ENCODE data around the gene PSTPIP2. TPM values are rescaled to one million over a fixed set of nuclear protein-coding genes. Genes with fewer than 3 reads are reported as not detected.
"Not testable (repeated sequence)": the region's sequence is repeated elsewhere in the genome, so short reads cannot be mapped to it uniquely, and the experiment has no call there.

Gene PSTPIP2
- total RNA-seq, 1 donor from 2014 or later: 1.6 TPM

GRCh38 chr18:46095532-46095931, 23.5 kb upstream of the PSTPIP2 start:
- peak overlapping the region in 1 of 2 donors; percentile 84 for H3K4me3 ChIP-seq
- H3K36me3 ChIP-seq: peaks cover 34 to 41% of the 10 kb centered on the region in 2 donors
- no peaks in the 10 kb centered on the region for H3K27me3 ChIP-seq
- no peak for TF ChIP-seq CTCF (IDR thresholded peaks at IDR 0.05)
- H3K9me3 ChIP-seq: no peaks in the 10 kb centered on the region
- DNase-seq (ENCODE audit: low spot score in 2 of 2): no peak
- H3K27ac ChIP-seq: no peak overlapping the region
- peaks cover 3 to 22% of the 10 kb centered on the region in 2 donors for H3K4me1 ChIP-seq
- intact Hi-C loops (cut with DNase I): loop anchor here (5.0 kb wide), 1 partner anchor 77 kb away; a partner anchor contains a TSS

GRCh38 chr18:46088501-46088900, 16.4 kb upstream of the PSTPIP2 start:
- H3K4me3 ChIP-seq; intact Hi-C loops (cut with DNase I); H3K27ac ChIP-seq; H3K9me3 ChIP-seq; H3K27me3 ChIP-seq; DNase-seq (ENCODE audit: low spot score in 2 of 2); H3K4me1 ChIP-seq: not testable (repeated sequence)
- H3K36me3 ChIP-seq: peaks cover 92 to 99% of the 10 kb centered on the region in 2 donors

GRCh38 chr18:46084431-46084830, 12.4 kb upstream of the PSTPIP2 start:
- H3K27ac ChIP-seq: no peak overlapping the region
- no peak for DNase-seq (ENCODE audit: low spot score in 2 of 2)
- H3K9me3 ChIP-seq: no peaks in the 10 kb centered on the region
- no peaks in the 10 kb centered on the region for H3K27me3 ChIP-seq
- no peaks in the 10 kb centered on the region for H3K4me1 ChIP-seq
- H3K4me3 ChIP-seq: no peak overlapping the region
- intact Hi-C loops (cut with DNase I): no loop called here
- H3K36me3 ChIP-seq: peaks cover 77 to 96% of the 10 kb centered on the region in 2 donors
- no peak for TF ChIP-seq CTCF (IDR thresholded peaks at IDR 0.05)

GRCh38 chr18:46080156-46080555, 8.1 kb upstream of the PSTPIP2 start:
- Histone ChIP-seq H3K9me3 (no peaks in the 10 kb centered on the region), H3K4me1 (no peaks in the 10 kb centered on the region), H3K27me3 (no peaks in the 10 kb centered on the region), H3K27ac (no peak overlapping the region), H3K4me3 (no peak overlapping the region), H3K36me3 (peaks cover 36 to 57% of the 10 kb centered on the region in 2 donors)
- intact Hi-C loops (cut with DNase I): no loop called here
- no peak for TF ChIP-seq CTCF (IDR thresholded peaks at IDR 0.05)
- DNase-seq (ENCODE audit: low spot score in 2 of 2): no peak

GRCh38 chr18:46079336-46079735, 7.3 kb upstream of the PSTPIP2 start:
- Histone ChIP-seq H3K4me3 (no peak overlapping the region), H3K36me3 (peaks cover 28 to 48% of the 10 kb centered on the region in 2 donors), H3K9me3 (no peaks in the 10 kb centered on the region), H3K27me3 (no peaks in the 10 kb centered on the region), H3K27ac (no peak overlapping the region), H3K4me1 (no peaks in the 10 kb centered on the region)
- intact Hi-C loops (cut with DNase I): loop anchor here (10.0 kb wide), 1 partner anchor 415 kb away; no protein-coding TSS in a partner anchor
- no peak for TF ChIP-seq CTCF (IDR thresholded peaks at IDR 0.05)
- no peak for DNase-seq (ENCODE audit: low spot score in 2 of 2)

- DNase-seq (ENCODE audit: low spot score in 2 of 2): peak in 1 of 2 donors; percentile 69
- peak; percentile 37 to 69 (median 63) for TF ChIP-seq CTCF (IDR thresholded peaks at IDR 0.05)
- peaks cover 4 to 8% of the 10 kb centered on the region in 2 donors for H3K4me1 ChIP-seq
- no peaks in the 10 kb centered on the region for H3K36me3 ChIP-seq
- intact Hi-C loops (cut with DNase I): loop anchor here (5.0 to 10.0 kb wide), 3 partner anchors 46 to 409 kb away; partner anchors contain the start of gene EPG5
- H3K27ac ChIP-seq: no peak overlapping the region
- no peaks in the 10 kb centered on the region for H3K27me3 ChIP-seq
- H3K4me3 ChIP-seq: peak overlapping the region in 1 of 2 donors; percentile 38
- no peaks in the 10 kb centered on the region for H3K9me3 ChIP-seq
These were observed 1.6 kb upstream of the PSTPIP2 start for GRCh38 chr18:46073474-46074331.

Data from ascending aorta (tissue), 2 donors.